ENCODE results near the gene RANBP10.

DNA sequence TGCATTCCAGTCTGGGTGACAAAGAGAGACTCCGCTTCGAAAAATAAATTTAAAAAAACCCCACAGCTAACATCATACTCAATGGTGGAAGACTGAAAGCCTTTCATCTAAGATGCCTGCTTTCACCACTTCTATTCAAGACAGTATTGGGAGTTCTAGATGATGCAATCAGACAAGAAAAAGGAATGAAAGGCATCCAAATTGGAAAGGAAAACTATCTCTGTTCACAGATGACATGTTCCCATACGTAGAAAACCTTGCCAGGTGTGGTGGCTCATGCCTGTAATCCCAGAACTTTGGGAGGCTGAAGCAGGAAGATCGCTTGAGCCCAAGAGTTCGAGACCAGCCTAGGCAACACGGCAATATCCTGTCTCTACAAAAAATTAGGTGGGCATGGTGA, 31.1 kb downstream of the RANBP10 start:
- TF ChIP-seq CTCF (IDR thresholded peaks at IDR 0.05; ENCODE audit: insufficient read depth, low read length) (no peak), POLR2AphosphoS5 (IDR thresholded peaks at IDR 0.05; ENCODE audit: low read depth) (no peak), GABPA (IDR thresholded peaks at IDR 0.05; ENCODE audit: low read depth) (no peak), SPI1 (IDR thresholded peaks at IDR 0.05; ENCODE audit: borderline replicate concordance, low read depth) (no peak)
- TF ChIP-seq, protein P1, sequence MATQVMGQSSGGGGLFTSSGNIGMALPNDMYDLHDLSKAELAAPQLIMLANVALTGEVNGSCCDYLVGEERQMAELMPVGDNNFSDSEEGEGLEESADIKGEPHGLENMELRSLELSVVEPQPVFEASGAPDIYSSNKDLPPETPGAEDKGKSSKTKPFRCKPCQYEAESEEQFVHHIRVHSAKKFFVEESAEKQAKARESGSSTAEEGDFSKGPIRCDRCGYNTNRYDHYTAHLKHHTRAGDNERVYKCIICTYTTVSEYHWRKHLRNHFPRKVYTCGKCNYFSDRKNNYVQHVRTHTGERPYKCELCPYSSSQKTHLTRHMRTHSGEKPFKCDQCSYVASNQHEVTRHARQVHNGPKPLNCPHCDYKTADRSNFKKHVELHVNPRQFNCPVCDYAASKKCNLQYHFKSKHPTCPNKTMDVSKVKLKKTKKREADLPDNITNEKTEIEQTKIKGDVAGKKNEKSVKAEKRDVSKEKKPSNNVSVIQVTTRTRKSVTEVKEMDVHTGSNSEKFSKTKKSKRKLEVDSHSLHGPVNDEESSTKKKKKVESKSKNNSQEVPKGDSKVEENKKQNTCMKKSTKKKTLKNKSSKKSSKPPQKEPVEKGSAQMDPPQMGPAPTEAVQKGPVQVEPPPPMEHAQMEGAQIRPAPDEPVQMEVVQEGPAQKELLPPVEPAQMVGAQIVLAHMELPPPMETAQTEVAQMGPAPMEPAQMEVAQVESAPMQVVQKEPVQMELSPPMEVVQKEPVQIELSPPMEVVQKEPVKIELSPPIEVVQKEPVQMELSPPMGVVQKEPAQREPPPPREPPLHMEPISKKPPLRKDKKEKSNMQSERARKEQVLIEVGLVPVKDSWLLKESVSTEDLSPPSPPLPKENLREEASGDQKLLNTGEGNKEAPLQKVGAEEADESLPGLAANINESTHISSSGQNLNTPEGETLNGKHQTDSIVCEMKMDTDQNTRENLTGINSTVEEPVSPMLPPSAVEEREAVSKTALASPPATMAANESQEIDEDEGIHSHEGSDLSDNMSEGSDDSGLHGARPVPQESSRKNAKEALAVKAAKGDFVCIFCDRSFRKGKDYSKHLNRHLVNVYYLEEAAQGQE (IDR thresholded peaks at IDR 0.05; ENCODE audit: insufficient replicate concordance, low read depth) = no peak

Measured in HL-60 (cell line).